ENCODE measurements around the gene DNM3.

DNA sequence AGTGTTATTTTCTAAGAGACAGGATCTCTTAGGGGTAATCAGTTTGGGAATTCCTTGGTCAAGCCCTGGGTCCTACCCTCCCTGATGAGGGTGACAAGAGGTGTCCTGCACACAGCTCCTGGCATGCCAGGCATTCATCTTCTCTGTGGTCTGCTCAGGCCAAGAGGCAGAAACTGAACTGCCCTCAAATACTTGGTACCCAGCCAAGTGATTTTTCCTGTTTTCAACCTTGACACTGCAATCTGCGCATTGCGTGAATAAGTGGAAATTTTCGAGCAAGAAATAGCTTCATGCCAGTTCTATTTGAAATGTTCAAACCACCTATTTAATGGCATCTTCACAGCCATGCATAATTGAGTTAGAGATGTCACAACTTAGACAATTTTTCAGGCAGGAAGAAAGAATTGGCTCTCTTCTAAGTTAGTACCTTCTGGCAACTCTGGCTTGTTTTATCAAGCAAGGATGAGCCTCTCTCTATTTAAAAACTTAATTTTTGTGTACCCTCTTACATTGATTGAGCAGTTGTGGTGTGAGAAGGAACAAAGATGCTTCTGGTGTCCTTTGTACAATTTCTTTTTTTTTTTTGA lies 27.0 kb downstream of the DNM3 start:
- TF ChIP-seq, protein P1, sequence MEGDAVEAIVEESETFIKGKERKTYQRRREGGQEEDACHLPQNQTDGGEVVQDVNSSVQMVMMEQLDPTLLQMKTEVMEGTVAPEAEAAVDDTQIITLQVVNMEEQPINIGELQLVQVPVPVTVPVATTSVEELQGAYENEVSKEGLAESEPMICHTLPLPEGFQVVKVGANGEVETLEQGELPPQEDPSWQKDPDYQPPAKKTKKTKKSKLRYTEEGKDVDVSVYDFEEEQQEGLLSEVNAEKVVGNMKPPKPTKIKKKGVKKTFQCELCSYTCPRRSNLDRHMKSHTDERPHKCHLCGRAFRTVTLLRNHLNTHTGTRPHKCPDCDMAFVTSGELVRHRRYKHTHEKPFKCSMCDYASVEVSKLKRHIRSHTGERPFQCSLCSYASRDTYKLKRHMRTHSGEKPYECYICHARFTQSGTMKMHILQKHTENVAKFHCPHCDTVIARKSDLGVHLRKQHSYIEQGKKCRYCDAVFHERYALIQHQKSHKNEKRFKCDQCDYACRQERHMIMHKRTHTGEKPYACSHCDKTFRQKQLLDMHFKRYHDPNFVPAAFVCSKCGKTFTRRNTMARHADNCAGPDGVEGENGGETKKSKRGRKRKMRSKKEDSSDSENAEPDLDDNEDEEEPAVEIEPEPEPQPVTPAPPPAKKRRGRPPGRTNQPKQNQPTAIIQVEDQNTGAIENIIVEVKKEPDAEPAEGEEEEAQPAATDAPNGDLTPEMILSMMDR (IDR thresholded peaks at IDR 0.05; ENCODE audit: low read length): no peak
- TF ChIP-seq EZH2 (IDR thresholded peaks at IDR 0.05; ENCODE audit: borderline replicate concordance, low read length): no peak

Measured in OCI-LY1 (cell line).